Esophagus mucosa (tissue), 1 donor: Measurements from ENCODE around the gene DENND2C. TPM values are rescaled to one million over a fixed set of nuclear protein-coding genes. Genes with fewer than 3 reads are reported as not detected.

Source experiments
- ATAC-seq: fragments of 200-7000 bp; cut with Tn5 transposase; one replicate; pipeline ENCODE4 v1.9.1; 2020
- total RNA-seq: library from RNA; stranded (reverse); gene quantifications from one replicate; pipeline ENCODE4 v1.2.4, GENCODE V29; 2023
- donor health status: DM: yes; HTN: yes; CAD: no.

The DENND2C gene
- total RNA-seq, result 41.4 TPM

DNA sequence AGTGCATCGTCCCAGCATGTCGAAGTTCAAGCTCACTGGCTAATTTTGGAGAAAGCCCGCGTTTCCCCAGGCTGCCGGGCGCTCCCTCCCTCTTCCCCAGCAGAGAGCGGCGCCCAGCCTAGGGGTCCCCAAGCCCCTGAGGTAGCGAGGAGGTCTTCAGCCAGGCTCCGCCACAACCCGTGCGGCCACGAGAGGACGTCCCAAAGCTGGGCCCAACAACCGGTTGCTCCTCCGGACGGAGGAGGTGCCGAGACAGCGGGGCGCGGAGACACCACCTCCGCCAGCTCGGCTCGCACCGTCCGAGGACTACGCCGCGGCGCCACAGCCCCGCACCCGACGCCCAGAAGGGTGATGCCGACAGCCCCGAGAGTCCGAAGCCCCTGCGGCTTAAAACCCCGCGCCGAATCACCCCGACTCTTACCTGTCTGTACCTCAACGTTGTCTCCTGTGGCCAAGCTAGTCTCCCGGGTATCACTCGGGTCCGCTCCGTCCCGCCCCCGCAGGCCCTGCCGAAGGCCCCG is at the start of gene DENND2C:
TSS of gene DENND2C (minus strand) at position 488 of the 521 bp plus-strand sequence. CDS start 44,065 bp downstream, outside the sequence.
- no peak for ATAC-seq

DNA sequence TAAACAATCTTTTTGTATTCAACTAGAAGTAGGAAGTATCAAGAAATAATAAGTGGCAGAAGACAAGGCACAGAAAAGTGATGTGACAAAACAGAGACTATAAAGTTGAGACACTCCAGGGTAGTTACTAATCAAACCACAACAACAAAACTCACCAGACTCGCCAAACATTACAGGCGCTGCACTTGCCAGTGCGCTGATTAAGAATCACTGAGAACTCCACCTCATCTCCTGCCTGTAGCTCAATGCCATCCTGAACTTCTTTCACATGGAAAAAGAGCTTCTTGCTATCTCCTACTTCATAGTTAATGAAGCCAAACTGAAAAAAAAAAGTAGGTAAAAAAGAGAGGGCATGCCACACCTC is 49.6 kb upstream of the DENND2C start:
- ATAC-seq, result peak; percentile 51

DNA sequence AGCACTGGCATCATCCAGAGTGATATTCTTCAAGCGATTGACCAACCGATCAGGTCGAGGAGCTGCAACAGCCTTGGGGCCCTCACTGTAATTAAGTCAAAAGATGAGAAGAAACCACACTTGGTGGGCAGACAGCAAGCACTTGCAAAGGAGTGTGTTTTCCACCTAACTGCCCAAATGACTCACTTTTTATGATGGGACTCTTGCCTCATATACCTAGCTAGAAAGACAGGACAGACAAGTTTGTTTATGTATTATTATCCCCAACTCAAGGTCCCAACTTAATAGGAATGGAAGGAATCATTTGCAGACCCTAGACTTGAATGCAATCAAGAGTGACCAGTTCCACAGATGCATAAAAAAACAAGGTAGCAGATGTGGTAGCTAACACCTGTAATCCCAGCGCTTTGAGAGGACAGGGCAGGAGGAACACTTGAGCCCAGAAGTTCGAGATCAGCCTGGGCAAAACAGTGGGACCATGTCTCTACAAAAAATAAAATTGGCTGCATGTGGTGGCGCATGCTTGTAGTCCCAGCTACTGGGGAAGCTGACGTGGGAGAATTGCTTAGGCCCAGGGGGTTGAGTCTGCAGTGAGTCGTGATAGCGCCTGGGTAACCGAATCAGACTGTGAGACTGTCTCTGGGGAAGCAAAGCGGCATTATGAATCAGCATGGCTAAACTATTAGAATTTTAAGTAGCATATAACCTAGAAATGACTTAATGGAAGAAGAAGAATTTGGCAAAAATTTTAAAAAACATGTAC is 49.0 kb upstream of the DENND2C start:
- ATAC-seq, result peak; percentile 44

DNA sequence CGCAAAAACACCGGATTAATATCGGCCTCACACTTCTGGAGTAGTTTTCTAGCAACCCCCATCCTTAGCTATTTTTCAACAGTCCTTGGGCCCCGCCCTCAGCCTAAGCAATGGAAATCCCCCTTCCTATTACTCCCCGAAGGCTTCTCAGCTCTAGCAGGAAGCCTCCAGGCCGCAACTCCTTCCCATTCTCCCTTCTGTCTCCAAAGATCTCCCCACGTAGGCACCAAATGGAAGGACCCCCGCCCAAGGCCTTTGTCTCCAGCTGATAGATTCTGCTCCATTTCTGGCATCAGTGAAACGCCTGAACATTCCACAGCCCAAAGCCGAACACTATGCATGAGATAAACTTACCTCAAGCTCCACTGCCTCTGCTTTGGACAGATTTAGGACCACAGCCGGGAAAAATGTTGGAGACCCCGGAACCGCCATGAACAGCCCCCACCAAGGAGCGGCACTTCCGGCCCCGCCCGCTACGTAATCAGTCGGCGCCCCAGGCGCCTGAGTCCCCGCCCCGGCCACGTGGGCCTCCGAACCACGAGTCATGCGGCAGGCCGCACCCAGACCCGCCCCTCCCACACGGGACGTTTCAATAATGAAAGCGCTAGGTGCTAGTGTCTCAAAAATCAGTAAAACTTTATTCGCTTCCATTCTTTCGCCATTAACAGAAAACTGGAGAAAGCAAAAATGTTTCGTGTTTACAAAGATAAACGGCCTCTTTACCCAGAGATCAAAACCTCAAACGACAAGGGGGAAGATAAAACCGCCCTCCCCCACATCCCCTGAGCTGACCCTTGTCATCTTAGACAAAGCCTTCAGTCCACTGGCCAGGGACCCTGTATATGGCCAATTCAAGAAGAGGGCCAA is 46.7 kb upstream of the DENND2C start, which contains the start of gene NRAS:
TSS of gene NRAS (minus strand) at position 468 of the 867 bp plus-strand sequence. CDS start 611 bp downstream, outside the sequence.
- ATAC-seq, result peak; percentile 97

DNA sequence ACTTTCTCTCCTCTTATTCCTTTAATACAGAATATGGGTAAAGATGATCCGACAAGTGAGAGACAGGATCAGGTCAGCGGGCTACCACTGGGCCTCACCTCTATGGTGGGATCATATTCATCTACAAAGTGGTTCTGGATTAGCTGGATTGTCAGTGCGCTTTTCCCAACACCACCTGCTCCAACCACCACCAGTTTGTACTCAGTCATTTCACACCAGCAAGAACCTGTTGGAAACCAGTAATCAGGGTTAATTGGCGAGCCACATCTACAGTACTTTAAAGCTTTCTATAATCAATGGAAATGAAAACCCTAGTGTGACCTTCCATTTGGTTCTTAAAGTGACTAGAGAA is 46.1 kb upstream of the DENND2C start:
- peak; percentile 2 for ATAC-seq

DNA sequence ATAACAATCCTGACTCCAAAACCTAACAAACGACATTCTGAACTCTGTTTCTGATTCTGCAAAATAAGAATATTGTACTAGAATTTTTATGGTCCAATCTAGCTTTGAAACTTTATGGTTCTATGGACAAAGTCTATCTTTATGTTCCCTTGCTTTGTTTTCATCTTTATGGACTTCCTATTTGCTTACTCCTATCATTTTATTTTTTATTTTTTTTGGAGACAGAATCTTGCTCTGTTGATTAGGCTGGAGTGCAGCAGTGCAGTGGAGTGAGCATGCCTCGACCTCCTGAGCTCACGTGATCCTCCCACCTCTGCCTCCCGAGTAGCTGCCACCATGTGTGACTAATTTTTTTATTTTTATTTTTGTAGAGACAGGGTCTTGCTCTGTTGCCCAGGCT is 43.1 kb upstream of the DENND2C start:
- ATAC-seq, result no peak

- no peak for ATAC-seq
Observed at GRCh38 chr1:114710360-114710759, 40.5 kb upstream of the DENND2C start.

DNA sequence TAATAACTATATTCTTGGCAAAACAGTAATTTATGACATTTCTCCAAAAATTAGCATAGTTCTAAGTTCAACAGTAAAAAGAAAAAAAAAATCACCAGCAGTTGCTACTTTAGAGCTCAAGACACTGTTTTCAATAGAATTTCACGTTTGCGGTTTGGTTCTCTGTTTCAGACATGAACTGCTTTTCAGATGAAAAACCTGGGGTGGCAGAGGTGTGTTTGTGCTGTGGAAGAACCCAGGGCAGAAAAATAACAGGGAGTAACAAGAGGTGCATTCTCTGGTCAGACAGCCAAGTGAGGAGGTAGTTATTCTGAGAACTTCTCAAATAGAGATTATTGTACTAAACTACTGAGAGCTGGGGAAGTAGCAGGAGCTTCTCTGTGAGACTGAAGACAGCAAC is 37.8 kb upstream of the DENND2C start:
- ATAC-seq, result no peak

- no peak for ATAC-seq
Observed at GRCh38 chr1:114703242-114703641, 33.4 kb upstream of the DENND2C start.

- no peak for ATAC-seq
Observed at GRCh38 chr1:114702737-114703136, 32.9 kb upstream of the DENND2C start.

DNA sequence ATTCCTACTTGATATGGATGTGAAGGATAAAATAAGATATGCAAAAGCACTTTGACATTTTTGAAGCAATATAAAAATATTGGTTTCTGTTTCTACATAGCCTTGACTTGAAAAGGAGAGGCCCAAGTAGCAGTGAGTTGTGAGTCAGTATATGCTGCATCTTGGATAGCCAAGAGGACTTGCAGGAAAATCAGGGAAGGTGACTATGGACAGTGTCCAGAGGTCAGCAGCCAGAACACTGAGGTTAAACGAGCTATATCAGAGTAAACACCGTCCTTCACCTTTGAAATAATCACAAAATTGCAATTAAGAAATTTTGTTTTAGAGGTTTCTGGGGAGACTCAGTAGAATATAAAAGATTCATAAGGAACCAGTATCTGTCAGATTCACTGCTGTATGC is 32.1 kb upstream of the DENND2C start:
- ATAC-seq, result no peak

DNA sequence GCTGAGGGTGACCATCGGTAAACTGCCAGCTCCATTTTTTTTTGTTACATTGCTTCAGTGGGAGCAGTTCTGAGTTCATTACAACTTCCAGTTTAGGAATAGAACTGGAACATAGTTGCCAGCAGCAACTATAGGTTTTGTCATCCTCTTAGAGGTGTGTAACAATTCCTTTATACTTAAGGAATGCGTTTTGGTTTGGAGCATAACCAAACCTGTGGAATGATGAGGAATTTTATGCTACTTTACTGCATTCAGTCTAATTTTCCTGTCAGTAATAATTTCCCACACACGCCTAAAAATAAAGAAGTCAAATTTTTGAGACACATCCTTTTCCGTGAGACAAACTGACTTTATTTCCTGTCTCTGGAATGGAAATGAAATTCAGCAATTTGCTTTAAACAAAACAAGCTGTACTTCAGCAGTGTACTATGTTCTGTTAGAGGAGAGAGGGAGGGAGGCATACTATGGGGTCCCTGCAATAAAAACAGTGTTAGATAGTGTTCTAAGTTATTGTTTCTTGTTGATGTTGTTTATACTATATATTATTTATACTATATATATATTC is 30.3 kb upstream of the DENND2C start:
- no peak for ATAC-seq

DNA sequence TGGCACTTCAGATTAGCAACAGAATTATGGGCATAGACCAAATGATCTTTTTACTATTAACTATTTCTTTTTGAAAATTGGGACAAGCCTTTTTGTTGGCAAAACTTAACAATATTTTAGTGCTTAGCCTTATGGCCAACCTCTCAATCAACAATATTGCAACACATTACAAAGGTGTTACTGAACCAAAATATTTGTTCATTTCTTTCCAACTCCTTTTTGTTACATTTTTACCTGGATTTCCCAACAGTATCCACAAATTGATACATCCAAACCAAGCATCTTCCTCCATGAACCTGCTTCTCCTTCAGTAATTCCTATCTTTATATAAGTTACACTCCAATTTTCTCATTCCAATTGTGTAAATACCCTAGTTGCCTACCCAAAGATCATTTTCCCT is 27.0 kb upstream of the DENND2C start:
- no peak for ATAC-seq

- ATAC-seq, result no peak
Observed at GRCh38 chr1:114695430-114696058, 25.7 kb upstream of the DENND2C start, which contains the start of gene AMPD1. Gene AMPD1, minus strand, starts transcription at chr1:114695546. Its CDS starts 75 bp downstream, at chr1:114695471.

DNA sequence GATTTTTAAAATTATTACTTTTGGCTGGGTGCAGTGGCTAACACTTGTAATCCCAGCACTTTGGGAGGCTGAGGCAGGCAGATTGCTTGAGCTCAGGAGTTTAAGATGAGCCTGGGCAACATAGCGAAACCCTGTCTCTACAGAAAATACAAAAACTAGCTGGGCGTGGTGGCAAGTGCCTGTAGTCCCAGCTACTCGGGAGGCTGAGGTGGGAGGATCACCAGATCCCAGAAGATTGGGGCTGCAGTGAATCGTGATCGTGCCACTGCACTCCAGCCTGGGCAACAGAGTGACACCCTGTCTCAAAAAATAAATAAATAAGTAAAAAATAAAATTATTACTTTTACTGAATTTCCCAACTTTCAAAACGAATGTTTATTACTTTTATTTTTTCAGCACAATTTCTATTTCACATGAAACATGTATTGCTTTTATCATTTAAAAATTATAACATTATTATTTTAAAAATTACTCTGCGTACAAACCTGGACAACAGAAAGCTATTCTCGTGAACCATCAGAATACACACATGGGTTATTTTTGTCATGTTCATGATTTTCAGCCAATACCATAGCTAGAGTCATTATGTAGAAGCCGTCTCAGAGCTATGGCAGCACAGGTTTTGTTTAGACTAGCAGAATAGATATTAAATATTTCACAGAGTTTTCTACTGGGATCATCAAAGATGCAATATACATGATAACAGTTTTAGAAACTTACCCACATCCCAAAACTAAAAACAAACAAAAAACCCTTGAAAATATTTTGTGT is 24.9 kb upstream of the DENND2C start:
- ATAC-seq, result no peak

GRCh38 chr1:114692947-114693346 is 23.1 kb upstream of the DENND2C start:
- no peak for ATAC-seq

GRCh38 chr1:114691061-114691460 is 21.2 kb upstream of the DENND2C start:
- no peak for ATAC-seq

DNA sequence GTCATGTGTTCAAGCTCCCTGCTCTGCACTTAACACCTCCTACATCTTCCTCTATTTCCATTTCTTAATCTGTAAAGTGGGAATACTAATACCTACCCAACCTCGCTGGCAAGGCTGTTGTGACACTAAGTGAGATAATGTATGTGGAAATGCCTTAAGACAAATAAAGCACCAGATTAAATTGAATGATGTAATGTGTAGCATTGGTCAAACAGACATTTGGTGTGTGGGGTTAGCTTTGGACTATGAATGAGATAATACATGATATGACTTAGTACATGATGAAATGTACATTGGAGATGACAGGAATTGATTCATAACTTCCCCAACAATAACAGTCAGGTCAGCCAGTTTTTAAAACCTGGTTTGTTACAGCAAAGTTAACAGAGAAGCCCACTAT is 20.3 kb upstream of the DENND2C start:
- no peak for ATAC-seq

DNA sequence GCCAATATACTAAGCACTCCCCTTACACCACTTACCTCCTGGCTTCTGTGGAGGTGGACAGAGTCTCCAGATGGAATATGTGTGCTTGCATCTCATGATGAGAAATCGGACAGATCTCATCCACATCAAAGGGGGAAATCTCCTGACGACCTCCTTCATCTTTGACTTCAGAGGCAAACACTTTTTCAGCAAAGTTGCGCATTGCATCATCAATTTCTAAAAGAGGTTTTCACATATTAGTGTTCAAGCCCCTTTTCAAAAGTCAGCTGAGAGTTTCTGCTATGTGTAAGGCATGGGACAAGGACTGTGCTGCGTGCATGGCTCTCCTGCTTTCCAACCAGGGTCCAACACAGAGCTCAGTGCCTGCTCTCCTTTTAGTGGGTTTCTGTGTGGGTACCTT is 18.7 kb upstream of the DENND2C start:
- ATAC-seq, result no peak

DNA sequence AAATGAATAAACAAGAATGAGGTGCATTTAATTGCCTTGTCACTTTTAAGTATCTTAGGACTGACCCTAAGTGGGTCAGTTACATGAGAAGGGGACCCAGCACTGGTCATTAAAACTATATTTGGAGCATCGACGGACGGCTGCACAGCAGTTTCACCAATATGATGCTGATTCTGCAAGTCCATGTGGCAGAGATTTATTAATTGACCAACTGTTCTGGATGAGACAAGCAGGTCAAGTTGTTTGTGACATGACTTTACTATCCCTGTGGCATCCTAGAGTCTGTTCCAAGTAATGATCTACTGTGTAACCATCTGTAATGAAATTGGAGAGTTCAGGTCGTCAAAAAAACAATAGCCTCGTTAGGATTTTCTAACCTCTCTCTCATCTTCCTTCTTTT is 16.0 kb upstream of the DENND2C start:
- ATAC-seq, result no peak

- ATAC-seq, result no peak
Observed at GRCh38 chr1:114677691-114678090, 7.8 kb upstream of the DENND2C start.

- ATAC-seq, result no peak
Observed at GRCh38 chr1:114676115-114676514, 6.3 kb upstream of the DENND2C start.
